ENCODE data around the gene DIP2C. TPM values are rescaled to one million over a fixed set of nuclear protein-coding genes. Genes with fewer than 3 reads are reported as not detected.
"Not testable (repeated sequence)": the region's sequence is repeated elsewhere in the genome, so short reads cannot be mapped to it uniquely, and the experiment has no call there.

Gene DIP2C
- total RNA-seq, 4 donors from 2014 or later = 8.4 to 22.7 (median 16.8) TPM

DNA sequence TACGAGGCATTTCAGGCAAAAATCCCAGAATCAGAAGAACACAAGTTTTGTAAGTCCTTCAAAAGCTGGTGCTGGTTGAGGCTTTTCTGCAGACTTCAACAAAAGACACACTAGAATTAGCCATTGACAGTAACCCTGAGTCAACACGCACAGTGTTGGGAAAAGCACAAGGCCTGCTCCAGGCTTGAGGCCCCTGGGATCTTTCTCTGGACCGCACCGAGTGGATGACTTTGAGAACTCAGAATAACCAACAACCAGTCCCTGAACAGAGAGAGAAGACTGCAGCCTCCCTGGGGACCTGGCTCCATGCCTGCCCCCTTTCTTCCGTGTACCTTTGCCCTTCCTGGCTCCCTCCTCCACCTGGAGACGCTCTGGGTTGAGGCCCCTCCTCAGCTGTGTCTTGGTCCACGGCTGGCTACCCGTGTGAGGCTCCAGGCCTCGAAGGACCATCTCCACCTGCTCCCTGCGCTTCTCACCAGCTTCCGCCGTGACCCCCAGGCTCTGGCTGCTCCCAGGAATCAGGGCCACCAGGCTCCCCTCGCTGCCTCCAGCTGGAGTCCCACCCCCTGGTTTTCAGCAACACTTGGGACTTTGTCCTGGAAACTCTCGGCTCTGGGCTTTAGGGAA is 28.4 kb downstream of the DIP2C start:
- peak in 2 of 3 donors; percentile 64 to 71 for DNase-seq
- Histone ChIP-seq H3K36me3 (no peaks in the 10 kb centered on the region), H3K4me1 (peaks cover 0 to 34% (median 6%) of the 10 kb centered on the region in 4 donors), H3K27me3 (no peaks in the 10 kb centered on the region), H3K4me3 (peak overlapping the region in 1 of 4 donors; percentile 6), H3K9me3 (no peaks in the 10 kb centered on the region), H3K27ac (peak overlapping the region in 3 of 4 donors; percentile 40 to 82 (median 72))
- TF ChIP-seq, protein P1, sequence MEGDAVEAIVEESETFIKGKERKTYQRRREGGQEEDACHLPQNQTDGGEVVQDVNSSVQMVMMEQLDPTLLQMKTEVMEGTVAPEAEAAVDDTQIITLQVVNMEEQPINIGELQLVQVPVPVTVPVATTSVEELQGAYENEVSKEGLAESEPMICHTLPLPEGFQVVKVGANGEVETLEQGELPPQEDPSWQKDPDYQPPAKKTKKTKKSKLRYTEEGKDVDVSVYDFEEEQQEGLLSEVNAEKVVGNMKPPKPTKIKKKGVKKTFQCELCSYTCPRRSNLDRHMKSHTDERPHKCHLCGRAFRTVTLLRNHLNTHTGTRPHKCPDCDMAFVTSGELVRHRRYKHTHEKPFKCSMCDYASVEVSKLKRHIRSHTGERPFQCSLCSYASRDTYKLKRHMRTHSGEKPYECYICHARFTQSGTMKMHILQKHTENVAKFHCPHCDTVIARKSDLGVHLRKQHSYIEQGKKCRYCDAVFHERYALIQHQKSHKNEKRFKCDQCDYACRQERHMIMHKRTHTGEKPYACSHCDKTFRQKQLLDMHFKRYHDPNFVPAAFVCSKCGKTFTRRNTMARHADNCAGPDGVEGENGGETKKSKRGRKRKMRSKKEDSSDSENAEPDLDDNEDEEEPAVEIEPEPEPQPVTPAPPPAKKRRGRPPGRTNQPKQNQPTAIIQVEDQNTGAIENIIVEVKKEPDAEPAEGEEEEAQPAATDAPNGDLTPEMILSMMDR (IDR thresholded peaks at IDR 0.05) = peak in 1 of 6 experiments; percentile 3
- peak in 1 of 2 donors; percentile 39 for TF ChIP-seq POLR2A (IDR thresholded peaks at IDR 0.05)

DNA sequence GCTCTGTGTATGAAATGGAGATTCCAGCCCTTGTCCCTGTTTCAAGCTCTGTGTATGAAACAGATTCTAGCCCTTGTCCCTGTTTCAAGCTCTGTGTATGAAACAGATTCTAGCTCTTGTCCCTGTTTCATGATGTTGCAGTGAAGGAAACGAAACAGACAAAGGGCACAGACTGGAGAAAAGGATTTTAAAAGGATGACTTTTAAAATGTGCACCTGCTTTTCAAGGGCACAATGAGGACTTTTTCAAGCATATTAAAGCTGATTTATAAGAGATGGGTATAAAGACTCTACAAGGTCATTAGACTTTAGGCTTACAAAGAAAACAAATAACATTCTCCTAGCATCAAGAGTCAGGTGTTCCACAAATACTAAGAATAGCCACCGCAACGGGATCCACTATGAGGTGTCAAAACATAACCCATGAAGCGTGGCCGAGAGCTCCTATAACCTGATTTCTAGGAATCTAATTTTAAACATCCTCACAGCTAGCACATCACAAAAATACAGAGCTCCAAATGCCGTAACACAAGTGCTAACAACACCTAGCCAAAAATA is 29.0 kb downstream of the DIP2C start:
- no peaks in the 10 kb centered on the region for H3K9me3 ChIP-seq
- no peak for TF ChIP-seq POLR2A (IDR thresholded peaks at IDR 0.05)
- TF ChIP-seq, protein P1 (IDR thresholded peaks at IDR 0.05) = no peak
- no peak overlapping the region for H3K4me3 ChIP-seq
- peak overlapping the region in 3 of 4 donors; percentile 40 to 82 (median 72) for H3K27ac ChIP-seq
- DNase-seq = no peak
- no peaks in the 10 kb centered on the region for H3K36me3 ChIP-seq
- H3K4me1 ChIP-seq = peaks cover 0 to 34% (median 6%) of the 10 kb centered on the region in 4 donors
- no peaks in the 10 kb centered on the region for H3K27me3 ChIP-seq

DNA sequence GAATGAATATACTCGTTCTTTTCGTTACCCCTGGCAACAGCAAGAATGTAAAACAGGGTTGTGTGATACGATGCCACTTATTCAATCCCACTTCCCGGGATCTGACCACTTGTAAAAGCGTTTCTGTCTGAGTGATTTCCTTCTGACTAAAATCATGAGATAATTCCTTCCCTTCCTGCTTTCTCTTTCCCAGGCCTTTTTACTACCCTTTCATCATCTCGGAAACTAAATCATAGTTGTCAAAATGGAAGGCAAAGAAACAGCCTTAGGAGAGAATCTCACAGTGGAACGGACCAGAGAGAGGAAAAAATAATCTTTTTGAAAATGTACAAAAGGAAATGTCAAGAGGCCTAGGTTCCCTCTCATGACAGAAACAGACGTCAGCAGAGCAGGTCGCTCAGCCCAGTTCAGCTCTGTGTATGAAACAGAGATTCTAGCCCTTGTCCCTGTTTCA is 29.8 kb downstream of the DIP2C start:
- TF ChIP-seq POLR2A (IDR thresholded peaks at IDR 0.05) = no peak
- TF ChIP-seq, protein P1 (IDR thresholded peaks at IDR 0.05) = no peak
- Histone ChIP-seq H3K36me3 (no peaks in the 10 kb centered on the region), H3K4me1 (peaks cover 0 to 38% (median 6%) of the 10 kb centered on the region in 4 donors), H3K9me3 (no peaks in the 10 kb centered on the region), H3K4me3 (no peak overlapping the region), H3K27me3 (no peaks in the 10 kb centered on the region), H3K27ac (peak overlapping the region in 3 of 4 donors; percentile 40 to 82 (median 72))
- DNase-seq = no peak

DNA sequence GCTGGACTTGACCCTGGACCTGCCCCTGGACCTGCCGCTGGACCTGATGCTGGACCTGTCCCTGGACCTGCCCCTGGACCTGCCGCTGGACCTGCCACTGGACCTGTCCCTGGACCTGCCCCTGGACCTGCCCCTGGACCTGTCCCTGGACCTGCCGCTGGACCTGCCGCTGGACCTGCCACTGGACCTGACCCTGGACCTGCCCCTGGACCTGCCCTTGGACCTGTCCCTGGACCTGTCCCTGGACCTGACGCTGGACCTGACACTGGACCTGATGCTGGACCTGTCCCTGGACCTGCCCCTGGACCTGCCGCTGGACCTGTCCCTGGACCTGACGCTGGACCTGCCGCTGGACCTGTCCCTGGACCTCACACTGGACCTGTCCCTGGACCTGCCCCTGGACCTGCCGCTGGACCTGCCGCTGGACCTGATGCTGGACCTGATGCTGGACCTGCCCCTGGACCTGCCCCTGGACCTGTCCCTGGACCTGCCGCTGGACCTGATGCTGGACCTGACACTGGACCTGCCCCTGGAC is 31.6 kb downstream of the DIP2C start:
- peaks cover 0 to 51% (median 8%) of the 10 kb centered on the region in 4 donors for H3K4me1 ChIP-seq
- not testable (repeated sequence) for H3K36me3 ChIP-seq, H3K27me3 ChIP-seq, H3K4me3 ChIP-seq, H3K27ac ChIP-seq, DNase-seq, H3K9me3 ChIP-seq

DNA sequence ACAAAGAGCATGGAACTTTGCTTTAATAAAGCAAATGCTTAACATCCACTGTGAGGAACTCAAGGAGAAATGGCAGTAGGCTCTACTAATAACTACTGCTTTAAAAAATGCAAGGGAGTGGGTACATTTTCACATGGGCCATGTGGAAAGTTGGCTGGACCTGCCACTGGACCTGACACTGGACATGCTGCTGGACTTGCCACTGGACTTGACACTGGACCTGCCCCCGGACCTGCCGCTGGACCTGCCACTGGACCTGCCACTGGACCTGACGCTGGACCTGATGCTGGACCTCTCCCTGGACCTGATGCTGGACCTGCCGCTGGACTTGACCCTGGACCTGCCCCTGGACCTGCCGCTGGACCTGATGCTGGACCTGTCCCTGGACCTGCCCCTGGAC is 32.6 kb downstream of the DIP2C start:
- Histone ChIP-seq H3K36me3 (no peaks in the 10 kb centered on the region), H3K4me3 (no peak overlapping the region), H3K27me3 (no peaks in the 10 kb centered on the region), H3K27ac (no peak overlapping the region), H3K4me1 (peaks cover 0 to 49% (median 4%) of the 10 kb centered on the region in 4 donors), H3K9me3 (no peaks in the 10 kb centered on the region)
- no peak for DNase-seq
- TF ChIP-seq, protein P1 (IDR thresholded peaks at IDR 0.05) = no peak
- no peak for TF ChIP-seq POLR2A (IDR thresholded peaks at IDR 0.05)

DNA sequence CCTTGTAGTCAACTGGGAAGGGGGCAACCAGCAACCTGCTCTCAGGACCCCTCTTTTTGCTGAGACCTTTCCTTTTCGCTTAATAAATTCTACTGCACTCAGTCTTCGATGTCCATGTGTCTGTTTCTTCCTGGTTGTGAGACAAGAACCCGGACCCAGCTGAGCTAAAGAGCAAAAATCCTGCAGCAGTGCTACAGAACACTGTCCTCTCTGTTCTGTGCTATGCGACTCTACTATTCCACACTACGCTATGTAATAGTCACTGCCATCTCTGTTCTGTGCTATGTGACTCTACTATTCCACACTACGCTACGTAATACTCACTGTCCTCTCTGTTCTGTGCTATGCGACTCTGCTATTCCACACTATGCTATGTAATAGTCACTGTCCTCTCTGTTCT is 34.3 kb downstream of the DIP2C start:
- no peak for DNase-seq
- H3K27ac ChIP-seq = peak overlapping the region in 1 of 4 donors; percentile 72

More for the DNA sequence above, 34.3 kb downstream of the DIP2C start:
- TF ChIP-seq POLR2A (IDR thresholded peaks at IDR 0.05) = no peak
- TF ChIP-seq, protein P1 (IDR thresholded peaks at IDR 0.05) = no peak
- H3K27me3 ChIP-seq = no peaks in the 10 kb centered on the region
- H3K36me3 ChIP-seq = no peaks in the 10 kb centered on the region
- no peaks in the 10 kb centered on the region for H3K9me3 ChIP-seq
- H3K4me3 ChIP-seq = no peak overlapping the region
- peaks cover 0 to 46% (median 4%) of the 10 kb centered on the region in 4 donors for H3K4me1 ChIP-seq
